ES-I3 (cell line): ENCODE data around the gene FAIM.

Experiments used
- H3K36me3 ChIP-seq: 2 replicates; pipeline ENCODE4 v1.6.1; 2013; ENCODE audit warnings: mild to moderate bottlenecking, low read length, control low read depth, moderate library complexity; ENCODE audit not compliant: insufficient read depth
- H3K4me1 ChIP-seq: 2 replicates; pipeline ENCODE4 v1.6.1; 2013; ENCODE audit warnings: mild to moderate bottlenecking, control low read depth, low read length; ENCODE audit not compliant: insufficient read depth
- H3K9ac ChIP-seq: 2 replicates; pipeline ENCODE4 v1.6.1; 2013; ENCODE audit warnings: low read depth, mild to moderate bottlenecking, low read length, moderate library complexity
- H3K9me3 ChIP-seq: 2 replicates; pipeline ENCODE4 v1.6.1; 2013; ENCODE audit warnings: mild to moderate bottlenecking, low read length, moderate library complexity; ENCODE audit not compliant: control insufficient read depth, insufficient read depth

The FAIM gene

GRCh38 chr3:138629526-138629925 is 21.0 kb downstream of the FAIM start:
- Histone ChIP-seq H3K9ac (no peak overlapping the region), H3K36me3 (0 out of 2 replicates have a peak, but pooled peaks cover 3% of the 10 kb centered on the region), H3K9me3 (no peaks in the 10 kb centered on the region), H3K4me1 (no peaks in the 10 kb centered on the region)

GRCh38 chr3:138638641-138639040 is 30.1 kb downstream of the FAIM start:
- Histone ChIP-seq H3K9ac (no peak overlapping the region), H3K9me3 (0 out of 2 replicates have a peak, but pooled peaks cover under 1% of the 10 kb centered on the region), H3K36me3 (0 out of 2 replicates have a peak, but pooled peaks cover 1% of the 10 kb centered on the region), H3K4me1 (no peaks in the 10 kb centered on the region)

GRCh38 chr3:138640537-138640936 is 32.0 kb downstream of the FAIM start:
- Histone ChIP-seq H3K9me3 (peaks cover 6% of the 10 kb centered on the region; the same call in 1 of the 2 replicates), H3K9ac (no peak overlapping the region), H3K36me3 (no peaks in the 10 kb centered on the region), H3K4me1 (no peaks in the 10 kb centered on the region)

DNA sequence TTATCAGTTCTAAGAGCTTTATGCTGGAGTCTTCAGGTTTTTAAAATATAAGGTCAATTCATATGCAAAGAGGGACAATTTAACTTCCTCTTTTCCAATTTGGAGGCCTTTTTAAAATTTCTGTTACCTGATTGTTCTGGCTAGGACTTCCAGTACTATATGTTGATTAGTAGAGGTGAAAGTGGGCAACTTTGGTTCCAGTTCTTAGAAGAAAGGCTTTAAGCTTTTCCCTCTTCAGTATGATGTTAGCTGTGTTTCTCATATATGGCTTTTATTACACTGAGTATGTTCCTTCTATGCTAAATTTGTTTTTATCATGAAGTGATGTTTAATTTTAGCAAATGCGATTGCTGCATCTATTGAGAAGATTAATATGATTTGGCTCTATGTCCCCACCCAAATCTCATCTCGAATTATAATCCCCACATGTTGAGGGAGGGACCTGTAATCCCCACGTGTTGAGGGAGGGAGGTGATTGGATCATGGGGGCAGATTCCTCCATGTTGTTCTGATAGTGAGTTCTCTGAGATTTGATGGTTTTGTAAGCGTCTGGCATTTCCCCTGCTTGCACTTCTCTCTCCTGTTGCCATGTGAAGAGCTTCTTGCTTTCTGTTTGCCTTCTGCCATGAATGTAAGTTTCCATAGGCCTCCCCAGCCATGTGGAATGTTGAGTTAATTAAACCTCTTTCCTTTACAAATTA is 33.8 kb downstream of the FAIM start:
- H3K36me3 ChIP-seq = no peaks in the 10 kb centered on the region
- H3K9ac ChIP-seq = no peak overlapping the region
- H3K9me3 ChIP-seq = peaks cover 6% of the 10 kb centered on the region; the same call in 1 of the 2 replicates
- H3K4me1 ChIP-seq = no peaks in the 10 kb centered on the region

DNA sequence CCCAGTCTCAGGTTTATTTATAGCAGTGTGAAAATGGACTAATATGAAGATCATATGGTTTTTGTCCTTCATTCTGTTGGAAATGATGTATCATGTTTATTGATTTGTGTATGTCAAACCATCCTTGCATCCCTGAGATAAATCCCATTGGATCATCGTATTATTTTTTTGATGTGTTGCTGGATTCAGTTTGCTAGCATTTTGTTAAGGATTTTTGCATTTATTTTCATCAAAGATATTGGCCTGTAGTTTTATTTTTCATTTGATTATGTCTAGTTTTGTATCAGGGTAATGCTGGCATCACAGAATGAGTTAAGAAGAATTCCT is 34.3 kb downstream of the FAIM start:
- Histone ChIP-seq H3K9me3 (peaks cover 6% of the 10 kb centered on the region; the same call in 1 of the 2 replicates), H3K9ac (no peak overlapping the region), H3K36me3 (no peaks in the 10 kb centered on the region), H3K4me1 (no peaks in the 10 kb centered on the region)

- H3K4me1 ChIP-seq = no peaks in the 10 kb centered on the region
- peaks cover 13% of the 10 kb centered on the region for H3K36me3 ChIP-seq
- H3K9me3 ChIP-seq = peaks cover 20% of the 10 kb centered on the region
- H3K9ac ChIP-seq = no peak overlapping the region
These were observed 37.4 kb downstream of the FAIM start for GRCh38 chr3:138646008-138646407.

DNA sequence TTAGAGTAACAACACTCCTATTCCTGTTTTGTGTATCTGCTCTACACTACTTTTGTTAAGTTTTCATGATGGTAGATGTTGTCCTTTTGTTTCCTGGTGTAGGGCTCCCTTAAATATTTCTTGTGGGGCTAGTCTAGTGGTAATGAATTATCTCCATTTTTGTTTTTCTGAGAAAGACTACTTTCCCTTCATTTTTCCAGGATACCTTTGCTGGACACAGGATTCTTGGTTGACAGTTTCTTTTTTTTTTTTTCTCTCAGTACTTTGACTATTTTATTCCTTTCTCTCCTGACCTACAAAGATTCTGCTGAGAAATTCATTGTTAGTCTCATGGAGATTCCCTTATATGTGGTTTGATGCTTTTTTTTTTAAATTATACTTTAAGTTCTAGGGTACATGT is 37.9 kb downstream of the FAIM start:
- Histone ChIP-seq H3K36me3 (peaks cover 13% of the 10 kb centered on the region), H3K4me1 (no peaks in the 10 kb centered on the region), H3K9me3 (peaks cover 22% of the 10 kb centered on the region), H3K9ac (no peak overlapping the region)

DNA sequence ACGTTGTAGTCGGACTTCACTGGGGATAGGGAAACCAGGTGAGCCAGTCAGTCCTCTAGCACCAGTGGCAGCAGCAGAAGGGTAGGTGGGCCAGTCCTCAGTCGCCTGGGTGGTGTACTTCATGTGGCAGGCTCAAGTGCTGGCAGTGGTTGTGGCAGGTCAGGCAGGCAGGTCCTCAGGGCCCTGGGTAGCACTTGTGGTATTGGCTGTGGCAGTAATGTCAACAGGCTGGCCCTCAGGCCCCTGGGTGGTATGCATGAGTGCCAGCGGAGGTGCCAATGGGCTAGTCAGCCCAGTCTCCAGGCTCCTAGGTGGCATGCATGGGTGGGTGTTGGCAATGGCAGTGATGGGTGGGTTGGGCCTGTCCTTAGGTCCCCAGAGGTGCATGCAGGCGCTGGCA is 40.6 kb downstream of the FAIM start:
- H3K36me3 ChIP-seq = peaks cover 13% of the 10 kb centered on the region
- H3K9me3 ChIP-seq = peaks cover 19% of the 10 kb centered on the region
- H3K4me1 ChIP-seq = no peaks in the 10 kb centered on the region
- H3K9ac ChIP-seq = no peak overlapping the region

GRCh38 chr3:138653567-138653966 is 45.0 kb downstream of the FAIM start:
- H3K36me3 ChIP-seq = peaks cover 19% of the 10 kb centered on the region

GRCh38 chr3:138657508-138657907 is 48.9 kb downstream of the FAIM start:
- Histone ChIP-seq H3K9me3 (no peaks in the 10 kb centered on the region; the same call in 1 of the 2 replicates), H3K4me1 (no peaks in the 10 kb centered on the region), H3K9ac (no peak overlapping the region), H3K36me3 (peaks cover 8% of the 10 kb centered on the region; the same call in 1 of the 2 replicates)

More at GRCh38 chr3:138653567-138653966, 45.0 kb downstream of the FAIM start:
- H3K9ac ChIP-seq = no peak overlapping the region
- no peaks in the 10 kb centered on the region for H3K4me1 ChIP-seq
- peaks cover 16% of the 10 kb centered on the region for H3K9me3 ChIP-seq

- Histone ChIP-seq H3K9ac (no peak overlapping the region), H3K9me3 (no peaks in the 10 kb centered on the region), H3K4me1 (no peaks in the 10 kb centered on the region), H3K36me3 (no peaks in the 10 kb centered on the region; the same call in 1 of the 2 replicates)
These were observed 59.5 kb downstream of the FAIM start for GRCh38 chr3:138668107-138668506.

DNA sequence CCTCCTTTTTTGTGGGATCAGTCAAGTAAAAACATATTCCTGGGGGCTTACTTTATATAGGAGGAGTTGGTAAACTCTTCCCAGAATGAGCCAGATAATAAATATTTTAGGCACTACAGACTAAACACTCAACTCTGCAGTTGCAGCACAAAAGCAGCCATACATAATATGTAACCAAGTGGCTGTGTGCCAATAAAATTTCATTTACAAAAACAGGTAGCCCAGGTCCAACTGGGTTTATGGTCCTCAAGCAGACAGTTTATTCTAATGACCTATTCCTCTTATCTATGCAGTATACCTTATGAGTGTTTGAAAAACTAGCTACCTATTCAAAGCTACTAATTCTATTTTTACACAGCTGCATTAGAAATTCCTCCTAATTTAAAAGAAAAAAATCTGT is 61.8 kb downstream of the FAIM start:
- peaks cover 7% of the 10 kb centered on the region for H3K4me1 ChIP-seq
- H3K9me3 ChIP-seq = no peaks in the 10 kb centered on the region
- no peak overlapping the region for H3K9ac ChIP-seq
- no peaks in the 10 kb centered on the region for H3K36me3 ChIP-seq

DNA sequence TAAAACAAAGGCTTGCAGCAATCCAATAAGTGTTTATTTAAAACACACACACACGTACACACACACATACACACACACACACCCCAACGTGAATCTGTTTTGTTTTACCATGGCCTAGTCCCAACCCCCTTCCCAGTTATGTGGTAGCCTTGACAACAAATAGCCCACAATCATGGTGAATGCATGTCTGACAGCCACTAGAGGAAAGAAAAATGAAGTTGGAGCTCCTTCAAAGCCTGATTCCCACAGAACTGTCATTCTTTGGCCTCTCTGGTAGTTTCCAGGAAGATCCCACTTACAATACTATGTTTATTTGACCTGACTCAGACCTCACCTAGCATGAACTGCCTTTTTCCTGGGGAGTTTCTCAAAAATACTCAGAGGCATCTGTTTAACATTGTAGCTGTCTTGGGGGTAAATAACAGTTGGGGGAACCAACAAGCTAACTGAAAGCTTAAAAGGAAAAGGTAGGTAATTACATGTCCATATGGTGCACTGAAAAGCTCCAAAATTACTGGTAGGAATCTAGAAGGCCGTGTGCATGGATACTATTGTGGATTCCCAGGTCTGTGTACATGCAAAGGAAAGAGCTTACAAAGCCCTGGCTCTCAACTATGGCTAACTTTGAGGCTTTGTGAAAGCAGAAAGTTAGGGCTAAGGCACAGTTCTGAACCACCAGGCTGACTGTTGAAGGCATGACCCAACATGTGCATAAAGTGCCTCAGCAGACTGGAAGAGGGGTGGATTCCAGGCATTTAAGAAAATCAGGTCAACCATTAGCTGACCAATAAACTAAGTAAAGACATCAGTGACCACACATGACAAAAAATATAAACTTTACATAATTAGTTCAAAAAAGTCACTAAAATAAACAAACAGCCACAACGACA is 65.3 kb downstream of the FAIM start:
- Histone ChIP-seq H3K9ac (no peak overlapping the region), H3K36me3 (no peaks in the 10 kb centered on the region), H3K4me1 (peaks cover 7% of the 10 kb centered on the region), H3K9me3 (peaks cover 8% of the 10 kb centered on the region)

DNA sequence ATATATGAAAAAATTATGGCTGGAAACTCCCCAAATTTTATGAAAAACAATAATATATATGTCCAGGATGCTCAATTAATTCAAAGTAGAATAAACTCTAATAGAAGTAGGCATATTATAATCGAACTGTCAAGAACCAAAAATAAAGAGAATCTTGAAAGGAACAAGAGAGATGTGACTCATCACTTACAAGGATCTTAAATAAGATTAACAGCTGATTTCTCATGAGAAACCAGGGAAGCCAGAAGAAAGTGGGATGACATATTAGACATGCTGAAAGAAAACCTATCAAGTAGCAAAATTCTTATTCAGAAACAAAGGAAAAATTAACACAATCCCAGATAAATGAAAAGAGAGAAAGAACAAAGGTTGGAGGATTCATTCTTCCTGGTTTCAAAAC is 66.8 kb downstream of the FAIM start:
- Histone ChIP-seq H3K9me3 (peaks cover 8% of the 10 kb centered on the region), H3K4me1 (peaks cover 7% of the 10 kb centered on the region), H3K9ac (no peak overlapping the region), H3K36me3 (no peaks in the 10 kb centered on the region)

DNA sequence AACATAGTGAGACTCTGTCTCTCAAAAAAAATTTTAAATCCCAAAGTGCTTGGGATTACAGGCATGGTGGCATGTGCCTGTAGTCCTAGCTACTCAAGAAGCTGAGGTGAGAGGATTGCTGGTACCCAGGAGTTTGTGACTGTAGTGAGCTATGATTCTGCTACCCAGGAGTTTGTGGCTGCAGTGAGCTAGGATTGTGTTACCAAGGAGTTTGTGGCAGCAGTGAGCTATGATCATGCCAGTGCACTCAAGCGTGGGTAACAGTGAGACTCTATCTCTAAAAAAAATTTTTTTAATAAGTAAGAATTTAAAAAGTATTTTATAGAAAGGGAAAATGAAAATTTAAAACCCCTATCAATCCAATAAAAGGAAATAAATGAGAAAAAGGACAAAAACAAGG is 69.5 kb downstream of the FAIM start:
- H3K36me3 ChIP-seq = no peaks in the 10 kb centered on the region; the same call in 1 of the 2 replicates
- peaks cover 8% of the 10 kb centered on the region for H3K9me3 ChIP-seq
- H3K4me1 ChIP-seq = peaks cover 7% of the 10 kb centered on the region
- H3K9ac ChIP-seq = no peak overlapping the region
